H9 (cell line): ENCODE measurements around the gene CHST8. TPM values are rescaled to one million over a fixed set of nuclear protein-coding genes. Genes with fewer than 3 reads are reported as not detected.

Source experiments
- DNase-seq: peaks from one replicate; pipeline ENCODE4 v3.0.0-alpha.2; 2017
- H2AFZ ChIP-seq: one replicate; pipeline ENCODE4 v1.6.1; 2013; ENCODE audit warnings: mild to moderate bottlenecking, low read length, control low read depth, moderate library complexity
- H2AK5ac ChIP-seq: 2 replicates; pipeline ENCODE4 v1.6.1; 2013; ENCODE audit warnings: low read length, control low read depth, mixed read lengths; ENCODE audit not compliant: insufficient read length
- H2BK120ac ChIP-seq: one replicate; pipeline ENCODE4 v1.6.1; 2013; ENCODE audit warnings: low read depth, mild to moderate bottlenecking, low read length, control low read depth, inconsistent platforms; ENCODE audit not compliant: poor library complexity, severe bottlenecking
- H2BK12ac ChIP-seq: 2 replicates; pipeline ENCODE4 v1.6.1; 2013; ENCODE audit warnings: low read length, control low read depth, mixed read lengths, low read depth; ENCODE audit not compliant: insufficient read length
- H2BK15ac ChIP-seq: 2 replicates; pipeline ENCODE4 v1.6.1; 2013; ENCODE audit warnings: low read depth, low read length, control low read depth
- H2BK20ac ChIP-seq: one replicate; pipeline ENCODE4 v1.6.1; 2013; ENCODE audit warnings: low read depth, mild to moderate bottlenecking, low read length, control low read depth, inconsistent platforms; ENCODE audit not compliant: poor library complexity, severe bottlenecking
- H2BK5ac ChIP-seq: 2 replicates; pipeline ENCODE4 v1.6.1; 2013; ENCODE audit warnings: low read length, control low read depth, mixed read lengths; ENCODE audit not compliant: insufficient read length
- H3K14ac ChIP-seq: 2 replicates; pipeline ENCODE4 v1.6.1; 2013; ENCODE audit warnings: low read length, control low read depth; ENCODE audit not compliant: insufficient read depth
- H3K18ac ChIP-seq: 2 replicates; pipeline ENCODE4 v1.6.1; 2013; ENCODE audit warnings: low read depth, mild to moderate bottlenecking, mixed read lengths, low read length, control low read depth; ENCODE audit not compliant: insufficient read length
- H3K23ac ChIP-seq: 2 replicates; pipeline ENCODE4 v1.6.1; 2013; ENCODE audit warnings: low read length, control low read depth, mixed read lengths, low read depth; ENCODE audit not compliant: insufficient read length
- H3K23me2 ChIP-seq: 2 replicates; pipeline ENCODE4 v1.6.1; 2013; ENCODE audit warnings: low read depth, mild to moderate bottlenecking, mixed read lengths, low read length, control low read depth; ENCODE audit not compliant: insufficient read length, poor library complexity, severe bottlenecking
- H3K27ac ChIP-seq: 2 replicates; pipeline ENCODE4 v1.5.1; 2013; ENCODE audit warnings: low read length, control low read depth, mixed read lengths, low read depth; ENCODE audit not compliant: insufficient read length
- H3K27me3 ChIP-seq: 2 replicates; pipeline ENCODE4 v1.6.1; 2013; ENCODE audit warnings: low read length, control low read depth, inconsistent platforms; ENCODE audit not compliant: insufficient read depth
- H3K4ac ChIP-seq: 2 replicates; pipeline ENCODE4 v1.6.1; 2013; ENCODE audit warnings: low read depth, mild to moderate bottlenecking, control low read depth, inconsistent platforms, low read length, moderate library complexity
- H3K4me1 ChIP-seq: 2 replicates; pipeline ENCODE4 v1.6.1; 2013; ENCODE audit warnings: low read length, control low read depth, inconsistent platforms; ENCODE audit not compliant: insufficient read depth
- H3K4me2 ChIP-seq: 2 replicates; pipeline ENCODE4 v1.6.1; 2013; ENCODE audit warnings: low read length, control low read depth, mixed read lengths; ENCODE audit not compliant: insufficient read length, insufficient read depth
- H3K56ac ChIP-seq: 2 replicates; pipeline ENCODE4 v1.6.1; 2013; ENCODE audit warnings: low read depth, mild to moderate bottlenecking, mixed read lengths, low read length, control low read depth; ENCODE audit not compliant: insufficient read length
- H3K79me1 ChIP-seq: 2 replicates; pipeline ENCODE4 v1.6.1; 2013; ENCODE audit warnings: low read depth, mild to moderate bottlenecking, moderate library complexity, low read length, control low read depth, inconsistent platforms; ENCODE audit not compliant: insufficient read depth, poor library complexity, severe bottlenecking
- H3K79me2 ChIP-seq: 2 replicates; pipeline ENCODE4 v1.6.1; 2013; ENCODE audit warnings: low read length, control low read depth, inconsistent platforms; ENCODE audit not compliant: insufficient read depth
- H3K9ac ChIP-seq: 2 replicates; pipeline ENCODE4 v1.6.1; 2013; ENCODE audit warnings: low read length, control low read depth, mixed read lengths; ENCODE audit not compliant: insufficient read length; ENCODE audit errors: extremely low read depth
- H3K9me3 ChIP-seq: one replicate; pipeline ENCODE4 v1.6.1; 2013; ENCODE audit warnings: low read depth, low read length, inconsistent platforms; ENCODE audit not compliant: control insufficient read depth
- H3T11ph ChIP-seq: one replicate; pipeline ENCODE4 v1.6.1; 2013; ENCODE audit warnings: mild to moderate bottlenecking, low read length, control low read depth, inconsistent platforms
- H4K20me1 ChIP-seq: one replicate; pipeline ENCODE4 v1.6.1; 2013; ENCODE audit not compliant: control insufficient read depth, insufficient read length, insufficient read depth
- H4K5ac ChIP-seq: 2 replicates; pipeline ENCODE4 v1.6.1; 2013; ENCODE audit warnings: low read depth, mild to moderate bottlenecking, mixed read lengths, low read length, control low read depth; ENCODE audit not compliant: insufficient read length
- H4K8ac ChIP-seq: replicated peaks from 2 replicates; pipeline ENCODE4 v1.6.1; 2013; ENCODE audit warnings: low read length, control low read depth, mixed read lengths, low read depth; ENCODE audit not compliant: insufficient read length
- H4K91ac ChIP-seq: 2 replicates; pipeline ENCODE4 v1.6.1; 2013; ENCODE audit warnings: low read depth, mild to moderate bottlenecking, moderate library complexity, mixed read lengths, low read length, control low read depth; ENCODE audit not compliant: insufficient read length
- H3K27ac Mint-ChIP-seq, 3 experiments: 2 replicates in 2 of 3; 3 replicates in 1 of 3; pipeline ENCODE4 v1.8.0; 2020 to 2021; ENCODE audit warnings: mixed read lengths in 3 of 3, mild to moderate bottlenecking in 1 of 3, moderate library complexity in 1 of 3
- H3K27me3 Mint-ChIP-seq: 2 replicates; pipeline ENCODE4 v1.8.0; 2021; ENCODE audit warnings: low read depth, mild to moderate bottlenecking, moderate library complexity, mixed read lengths
- H3K36me3 Mint-ChIP-seq, 3 experiments: 2 replicates in 2 of 3; 3 replicates in 1 of 3; pipeline ENCODE4 v1.8.0; 2020 to 2021; ENCODE audit warnings: low read depth in 3 of 3, mixed read lengths in 3 of 3; ENCODE audit not compliant: insufficient read depth in 1 of 3
- H3K4me1 Mint-ChIP-seq, 2 experiments: 2 replicates each; pipeline ENCODE4 v1.8.0; 2020; ENCODE audit warnings: mixed read lengths in 2 of 2
- H3K4me3 Mint-ChIP-seq, 2 experiments: 2 replicates in 1 of 2; 3 replicates in 1 of 2; pipeline ENCODE4 v1.8.0; 2020 to 2021; ENCODE audit warnings: mild to moderate bottlenecking in 2 of 2, mixed read lengths in 2 of 2, moderate library complexity in 1 of 2
- H3K9me3 Mint-ChIP-seq, 2 experiments: 2 replicates in 1 of 2; 3 replicates in 1 of 2; pipeline ENCODE4 v1.8.0; 2020; ENCODE audit warnings: mild to moderate bottlenecking in 2 of 2, mixed read lengths in 2 of 2, moderate library complexity in 1 of 2
- CTCF ChIP-seq: fragments of 200-600 bp; sonication (generic); conservative IDR thresholded peaks from 3 replicates; pipeline ENCODE4 v1.8.0; 2021; ENCODE audit warnings: antibody characterized with exemption, mild to moderate bottlenecking
- WGBS: extraction: QIAGEN DNeasy Blood & Tissue Kit; methylation state at CpG from one replicate; pipeline ENCODE4 v1.1.7; 2013; ENCODE audit warnings: missing lambda C conversion rate, low lambda C conversion rate, mixed read lengths; ENCODE audit not compliant: insufficient read length; ENCODE audit errors: extremely low coverage; 5-methylcytosine and 5-hydroxymethylcytosine counted together
- total RNA-seq: library from RNA; stranded (reverse); gene quantifications from 2 replicates; pipeline ENCODE4 v1.2.1, GENCODE V29; 2021

Gene CHST8
- total RNA-seq, 1 experiment from 2014 or later = 5.1 TPM

GRCh38 chr19:33704271-33704670 is 82.5 kb downstream of the CHST8 start:
- no peak overlapping the region for H3K4me3 Mint-ChIP-seq
- H4K91ac ChIP-seq = no peak overlapping the region
- H3K79me2 ChIP-seq = no peaks in the 10 kb centered on the region
- no peak overlapping the region for H2BK120ac ChIP-seq
- no peak overlapping the region for H3K4me2 ChIP-seq
- peaks cover 11 to 14% of the 10 kb centered on the region in 2 experiments for H3K4me1 Mint-ChIP-seq
- TF ChIP-seq CTCF = no peak
- no peaks in the 10 kb centered on the region for H3K27me3 ChIP-seq
- H2BK5ac ChIP-seq = no peak overlapping the region
- no peak overlapping the region for H3K56ac ChIP-seq
- H4K8ac ChIP-seq = no peak overlapping the region
- H3K36me3 Mint-ChIP-seq = no peaks in the 10 kb centered on the region
- H3K9ac ChIP-seq = no peak overlapping the region
- H3K27me3 Mint-ChIP-seq = no peaks in the 10 kb centered on the region; the same call in 1 of the 2 replicates
- no peak overlapping the region for H3K18ac ChIP-seq
- no peak overlapping the region for H2AFZ ChIP-seq
- no peak overlapping the region for H3K27ac Mint-ChIP-seq
- no peak overlapping the region for H3T11ph ChIP-seq
- no peak overlapping the region for H3K4ac ChIP-seq
- H3K79me1 ChIP-seq = no peaks in the 10 kb centered on the region
- H3K14ac ChIP-seq = no peak overlapping the region
- no peaks in the 10 kb centered on the region for H3K9me3 ChIP-seq
- no peaks in the 10 kb centered on the region for H3K23me2 ChIP-seq
- no peak overlapping the region for H2BK12ac ChIP-seq
- no peak for DNase-seq
- no CpG with 5 or more reads among the region's 2 CpGs for WGBS
- H2BK20ac ChIP-seq = no peak overlapping the region
- H3K23ac ChIP-seq = no peak overlapping the region
- H4K20me1 ChIP-seq = no peaks in the 10 kb centered on the region
- H3K27ac ChIP-seq = no peak overlapping the region
- no peak overlapping the region for H2AK5ac ChIP-seq
- H2BK15ac ChIP-seq = no peak overlapping the region
- H3K9me3 Mint-ChIP-seq = no peaks in the 10 kb centered on the region
- H4K5ac ChIP-seq = no peak overlapping the region
- no peaks in the 10 kb centered on the region; the same call in 1 of the 2 replicates for H3K4me1 ChIP-seq
